ENCODE measurements around the gene MEX3D. TPM values are rescaled to one million over a fixed set of nuclear protein-coding genes. Genes with fewer than 3 reads are reported as not detected.

Gene MEX3D
- total RNA-seq, 1 donor from 2014 or later, result 19.3 TPM

Small RNA genes lying within 50 kb of the gene (small RNA-seq; reads per million reads assigned to genes)
- not detected for gene AC005943.2 (ENCODE audit: low replicate concordance)
- not detected for gene RN7SL477P (ENCODE audit: low replicate concordance)
- gene RNU6-1223P (ENCODE audit: low replicate concordance), result not detected

Other genes starting within 250 kb of the MEX3D start
- gene NDUFS7, start 184.4 kb downstream of the MEX3D start, total RNA-seq, result 27.3 TPM
- 12.5 TPM for gene GAMT, start 166.8 kb downstream of the MEX3D start, total RNA-seq
- 37.9 TPM for gene DAZAP1, start 160.7 kb downstream of the MEX3D start, total RNA-seq
- gene RPS15, start 129.9 kb downstream of the MEX3D start, total RNA-seq, result 533 TPM
- gene APC2, start 118.2 kb downstream of the MEX3D start, total RNA-seq, result 0.59 TPM
- 11.6 TPM for gene C19orf25, start 89.1 kb downstream of the MEX3D start, total RNA-seq
- 0.59 TPM for gene PCSK4, start 78.0 kb downstream of the MEX3D start, total RNA-seq
- gene REEP6, start 77.1 kb downstream of the MEX3D start, total RNA-seq, result 7.5 TPM
- 3.1 TPM for gene ADAMTSL5, start 55.3 kb downstream of the MEX3D start, total RNA-seq
- 0.10 TPM for gene PLK5, start 44.2 kb downstream of the MEX3D start, total RNA-seq
- 32.2 TPM for gene MBD3, start 24.5 kb upstream of the MEX3D start, total RNA-seq
- gene UQCR11, start 37.1 kb upstream of the MEX3D start, total RNA-seq, result 41.8 TPM
- gene TCF3, start 84.3 kb upstream of the MEX3D start, total RNA-seq, result 40.4 TPM
- gene ONECUT3, start 185.2 kb upstream of the MEX3D start, total RNA-seq, result not detected
- 0.99 TPM for gene ATP8B3, start 244.0 kb upstream of the MEX3D start, total RNA-seq

Data from skin of body (tissue), 2 donors.